ENCODE measurements around the gene UGT1A7.
"Not testable (repeated sequence)": the region's sequence is repeated elsewhere in the genome, so short reads cannot be mapped to it uniquely, and the experiment has no call there.

Gene UGT1A7

DNA sequence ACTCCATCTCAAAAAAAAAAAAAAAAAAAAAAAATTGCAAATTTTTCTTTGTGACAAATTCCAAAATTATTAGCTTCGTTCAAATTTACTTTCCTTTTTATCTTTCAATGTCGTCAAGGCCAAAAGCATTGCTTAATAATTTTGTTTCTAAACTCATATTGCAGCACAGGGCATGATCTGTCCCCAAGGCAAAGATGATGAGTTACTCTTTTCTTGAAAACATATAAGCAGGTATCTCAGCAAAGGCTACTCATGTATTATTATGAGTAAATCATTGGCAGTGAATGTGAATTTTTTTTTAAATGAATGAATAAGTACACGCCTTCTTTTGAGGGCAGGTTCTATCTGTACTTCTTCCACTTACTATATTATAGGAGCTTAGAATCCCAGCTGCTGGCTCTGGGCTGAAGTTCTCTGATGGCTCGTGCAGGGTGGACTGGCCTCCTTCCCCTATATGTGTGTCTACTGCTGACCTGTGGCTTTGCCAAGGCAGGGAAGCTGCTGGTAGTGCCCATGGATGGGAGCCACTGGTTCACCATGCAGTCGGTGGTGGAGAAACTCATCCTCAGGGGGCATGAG lies at the start of gene UGT1A7:
UGT1A7 (plus strand) TSS at position 381 of the 579 bp plus-strand sequence; CDS start at position 418, 37 bp downstream.
- DNase-seq: no peak

DNA sequence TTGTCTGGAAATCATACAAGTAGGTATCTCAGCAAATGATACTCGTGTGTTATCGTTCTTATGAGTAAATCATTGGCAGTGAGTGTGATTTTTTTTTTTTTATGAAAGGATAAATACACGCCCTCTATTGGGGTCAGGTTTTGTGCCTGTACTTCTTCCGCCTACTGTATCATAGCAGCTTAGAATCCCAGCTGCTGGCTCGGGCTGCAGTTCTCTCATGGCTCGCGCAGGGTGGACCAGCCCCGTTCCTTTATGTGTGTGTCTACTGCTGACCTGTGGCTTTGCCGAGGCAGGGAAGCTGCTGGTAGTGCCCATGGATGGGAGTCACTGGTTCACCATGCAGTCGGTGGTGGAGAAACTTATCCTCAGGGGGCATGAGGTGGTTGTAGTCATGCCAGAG lies 45.4 kb upstream of the UGT1A7 start, which contains the start of gene UGT1A10:
UGT1A10 (plus strand) TSS at position 143 of the 400 bp plus-strand sequence; CDS start at position 218, 75 bp downstream.
- DNase-seq: not testable (repeated sequence)

DNA sequence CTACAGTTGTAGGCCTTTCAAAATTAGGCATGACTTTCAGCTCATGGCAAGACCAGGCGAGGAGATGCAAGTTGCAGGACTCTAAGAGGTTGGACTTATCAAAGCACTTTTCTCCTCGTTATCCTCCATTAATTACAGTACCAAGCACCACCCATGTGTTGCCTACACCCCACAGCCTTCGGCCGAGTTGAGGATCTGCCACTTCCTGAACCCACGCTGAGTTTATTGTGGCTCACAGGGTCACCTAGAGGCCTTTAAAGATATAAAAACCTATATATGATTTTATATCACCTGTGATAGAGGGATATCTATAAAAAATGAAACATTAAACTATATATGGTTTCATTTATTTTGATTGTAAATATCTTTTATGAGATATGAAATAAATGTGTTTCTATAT lies 42.9 kb upstream of the UGT1A7 start:
- no peak for DNase-seq

DNA sequence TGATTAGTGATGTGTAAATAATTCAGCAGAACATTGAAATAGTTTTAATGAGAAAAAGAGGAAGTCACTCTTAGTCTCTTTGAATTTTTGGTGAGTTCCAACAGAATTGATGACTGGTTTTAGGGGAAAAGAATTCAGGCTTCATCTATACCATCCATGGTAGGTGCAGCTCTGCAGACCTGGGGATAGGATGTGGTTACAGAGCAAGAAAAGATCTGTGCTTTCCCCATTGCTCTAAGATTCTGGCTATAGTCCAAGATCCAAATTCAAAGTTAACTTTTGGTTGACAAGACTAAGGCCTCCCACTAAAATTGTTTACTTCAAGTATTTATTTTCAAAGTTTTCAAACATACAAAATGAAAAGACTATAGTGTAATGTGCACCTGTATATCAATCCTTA lies 41.8 kb upstream of the UGT1A7 start:
- no peak for DNase-seq

DNA sequence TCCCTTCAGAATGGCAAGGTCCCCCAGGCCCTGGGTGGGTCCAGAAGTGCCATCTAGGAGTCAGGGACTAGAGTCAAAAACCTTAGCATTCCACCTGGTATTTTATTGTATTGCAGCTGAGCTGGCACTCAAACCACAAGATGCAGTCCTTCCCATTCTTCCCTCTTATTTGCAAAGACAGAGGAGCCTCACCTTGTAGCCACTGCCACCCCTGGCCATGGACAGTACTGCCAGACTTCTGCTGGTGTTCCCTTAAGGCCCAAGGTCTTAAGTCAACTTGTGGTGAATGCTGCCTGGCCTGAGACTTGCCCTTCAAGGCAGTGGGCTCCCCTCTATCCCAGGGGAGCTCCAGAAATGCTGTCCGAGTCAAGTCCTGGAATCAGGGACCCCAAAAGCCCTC lies 38.6 kb upstream of the UGT1A7 start:
- DNase-seq: no peak

DNA sequence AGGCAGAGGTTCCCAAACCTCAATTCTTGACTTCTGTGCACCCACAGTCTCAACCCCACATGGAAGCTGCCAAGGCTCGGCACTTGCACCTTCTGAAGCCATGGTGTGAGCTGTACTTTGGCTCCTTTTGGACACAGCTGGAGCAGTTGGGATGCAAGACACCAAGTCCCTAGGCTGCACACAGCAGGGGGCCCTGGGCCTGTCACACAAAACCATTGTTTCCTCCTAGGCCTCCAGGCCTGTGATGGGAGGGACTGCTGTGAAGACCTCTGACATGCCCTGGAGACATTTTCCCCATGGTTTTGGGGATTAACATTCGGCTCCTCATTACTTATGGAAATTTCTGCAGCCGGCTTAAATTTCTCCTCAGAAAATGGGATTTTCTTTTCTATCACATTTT lies 35.7 kb upstream of the UGT1A7 start:
- not testable (repeated sequence) for DNase-seq

DNA sequence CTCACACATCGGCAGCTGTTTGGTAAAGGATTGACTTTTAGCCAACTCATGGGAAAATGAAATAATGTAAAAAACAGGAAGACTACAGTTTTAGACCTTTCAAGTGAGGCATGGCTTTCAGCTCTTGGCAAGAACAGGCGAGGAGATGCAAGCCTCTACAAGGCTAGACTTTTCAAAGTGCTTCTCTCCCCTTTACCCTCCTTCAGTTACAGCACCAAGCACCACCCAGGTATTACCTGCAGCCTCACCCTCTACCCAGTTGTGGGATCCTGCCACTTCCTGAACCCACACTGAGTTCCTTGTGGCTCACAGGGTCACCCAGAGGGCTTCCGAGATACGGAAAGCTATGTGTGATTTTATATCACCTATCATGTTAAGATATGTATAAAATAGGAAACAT lies 30.7 kb upstream of the UGT1A7 start:
- no peak for DNase-seq

DNA sequence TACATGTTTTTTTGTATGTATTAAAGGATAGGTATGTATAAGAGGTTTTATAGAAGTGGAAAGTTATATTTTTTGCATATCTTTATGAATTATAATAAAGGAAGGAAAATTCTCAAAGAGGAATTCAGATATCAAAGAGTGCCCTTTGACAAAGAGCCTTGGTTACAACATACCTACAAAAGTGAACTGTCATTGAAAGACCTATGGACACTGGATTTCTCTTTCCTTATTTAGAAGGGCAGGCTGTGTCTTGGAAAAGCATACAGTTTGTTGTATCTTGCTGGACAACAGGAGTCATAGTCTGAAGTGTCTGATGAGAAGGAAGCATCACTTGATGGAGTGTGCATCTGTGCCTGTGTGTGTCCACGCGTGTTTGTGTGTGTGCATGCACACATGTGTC lies 30.3 kb upstream of the UGT1A7 start:
- DNase-seq: no peak

DNA sequence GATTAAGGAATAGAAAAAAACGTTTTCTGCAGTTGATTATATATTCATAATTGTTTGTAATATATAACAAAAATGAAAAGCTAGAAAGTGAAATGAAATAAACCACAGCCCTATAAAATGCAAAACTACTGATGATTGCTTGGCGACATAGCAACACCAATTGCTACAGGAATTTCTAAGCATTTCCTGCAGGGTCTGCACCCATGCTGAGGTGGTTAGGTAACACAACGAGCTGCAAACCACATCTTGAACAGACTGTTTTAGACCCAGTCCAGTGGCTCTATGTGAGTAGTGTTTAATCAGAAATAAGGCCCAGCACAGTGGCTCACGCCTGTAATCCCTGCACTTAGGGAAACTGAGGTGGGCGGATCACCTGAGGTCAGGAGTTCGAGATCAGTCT lies 27.2 kb upstream of the UGT1A7 start:
- DNase-seq: no peak

DNA sequence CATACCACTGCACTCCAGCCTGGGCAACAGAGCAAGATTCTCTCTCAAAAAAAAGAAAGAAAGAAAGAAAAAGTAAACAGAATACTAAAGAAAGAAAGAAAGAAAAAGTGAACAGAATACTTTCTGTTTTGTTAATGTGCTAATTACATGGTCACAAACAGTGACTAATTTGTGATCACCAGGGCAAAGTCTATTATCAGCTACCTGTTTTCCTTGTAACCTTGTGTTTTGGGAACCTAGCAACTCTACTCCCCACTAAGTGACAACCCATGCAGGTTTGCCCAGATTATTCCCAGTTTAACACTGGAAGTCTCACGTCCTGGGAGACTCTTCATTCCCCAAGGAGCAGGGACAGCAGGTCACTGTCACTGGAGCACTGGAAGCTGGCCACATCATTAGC lies 26.7 kb upstream of the UGT1A7 start:
- DNase-seq: no peak

DNA sequence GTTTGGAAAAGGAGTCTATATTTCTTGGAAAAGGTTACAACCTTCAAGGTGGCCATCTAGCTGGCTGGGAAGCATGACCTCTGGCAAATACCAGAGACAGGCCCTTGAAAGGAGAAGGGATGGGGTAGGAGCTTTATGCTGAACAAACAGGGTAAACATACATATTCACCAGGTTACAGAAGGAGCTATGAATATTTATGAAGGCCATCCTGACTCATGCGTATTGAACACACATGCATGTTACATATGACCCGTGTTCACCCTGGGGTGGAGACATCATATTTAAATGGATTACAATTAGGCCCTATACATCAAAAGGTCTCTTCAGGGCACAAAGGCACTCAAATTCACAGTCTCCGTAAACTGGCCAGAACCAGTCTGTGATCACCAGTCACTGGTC lies 25.8 kb upstream of the UGT1A7 start:
- DNase-seq: not testable (repeated sequence)

DNA sequence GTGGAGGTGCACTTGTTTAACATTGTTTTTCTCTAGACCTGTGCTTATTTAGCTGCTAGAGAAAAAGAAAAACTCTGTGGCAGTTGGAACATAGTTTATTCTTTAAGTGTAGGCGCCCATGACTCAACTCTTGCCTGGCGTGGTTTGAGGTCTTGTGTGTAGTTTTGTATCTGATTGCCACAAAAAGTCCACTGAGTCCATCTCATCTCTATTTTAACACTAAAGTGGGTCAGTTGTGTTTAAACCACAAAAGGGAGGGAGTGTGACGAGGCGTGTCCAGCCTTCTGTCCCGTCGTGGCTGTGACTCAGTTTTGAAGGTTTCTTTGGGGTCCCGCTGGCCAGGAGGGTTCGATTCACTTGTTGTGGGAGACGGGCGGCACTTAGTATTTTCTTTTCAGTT lies 25.3 kb upstream of the UGT1A7 start:
- DNase-seq: no peak

DNA sequence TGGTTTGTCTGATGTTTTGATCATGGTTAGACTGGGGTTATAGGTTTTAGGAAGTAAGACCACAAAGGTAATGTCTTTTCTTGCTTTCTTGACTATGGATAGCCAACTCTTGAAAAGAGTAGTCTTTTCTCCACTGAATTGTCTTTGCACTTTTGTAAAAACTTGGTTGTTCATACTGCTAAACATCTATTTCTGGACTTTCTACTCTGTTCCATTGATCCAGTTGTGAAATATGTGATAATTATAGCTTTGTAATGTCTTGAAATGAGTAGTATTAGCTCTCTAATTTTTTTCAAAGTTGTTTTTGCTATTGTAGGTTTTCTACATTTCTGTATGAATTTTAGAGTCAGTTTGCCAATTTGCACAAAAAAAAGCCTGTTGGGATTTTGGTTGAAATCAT lies 23.1 kb upstream of the UGT1A7 start:
- DNase-seq: no peak

DNA sequence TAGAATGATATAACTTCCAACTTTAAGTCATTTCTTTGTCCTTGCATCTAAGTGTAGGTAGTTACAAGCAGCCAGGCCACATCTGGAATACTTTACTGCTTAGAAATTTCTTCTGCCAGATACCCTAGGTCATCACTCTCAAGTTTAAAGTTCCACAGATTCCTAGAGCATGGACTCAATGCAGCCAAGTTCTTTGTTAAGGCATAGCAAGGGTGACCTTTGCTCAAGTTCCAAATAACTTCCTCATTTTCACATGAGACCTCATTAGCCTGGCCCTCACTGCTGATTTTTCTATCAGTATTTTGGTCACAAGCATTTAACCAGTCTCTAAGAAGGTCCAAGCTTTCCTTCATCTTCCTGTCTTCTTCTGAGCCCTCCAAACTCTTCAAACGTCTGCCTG lies 17.8 kb upstream of the UGT1A7 start:
- DNase-seq: no peak

DNA sequence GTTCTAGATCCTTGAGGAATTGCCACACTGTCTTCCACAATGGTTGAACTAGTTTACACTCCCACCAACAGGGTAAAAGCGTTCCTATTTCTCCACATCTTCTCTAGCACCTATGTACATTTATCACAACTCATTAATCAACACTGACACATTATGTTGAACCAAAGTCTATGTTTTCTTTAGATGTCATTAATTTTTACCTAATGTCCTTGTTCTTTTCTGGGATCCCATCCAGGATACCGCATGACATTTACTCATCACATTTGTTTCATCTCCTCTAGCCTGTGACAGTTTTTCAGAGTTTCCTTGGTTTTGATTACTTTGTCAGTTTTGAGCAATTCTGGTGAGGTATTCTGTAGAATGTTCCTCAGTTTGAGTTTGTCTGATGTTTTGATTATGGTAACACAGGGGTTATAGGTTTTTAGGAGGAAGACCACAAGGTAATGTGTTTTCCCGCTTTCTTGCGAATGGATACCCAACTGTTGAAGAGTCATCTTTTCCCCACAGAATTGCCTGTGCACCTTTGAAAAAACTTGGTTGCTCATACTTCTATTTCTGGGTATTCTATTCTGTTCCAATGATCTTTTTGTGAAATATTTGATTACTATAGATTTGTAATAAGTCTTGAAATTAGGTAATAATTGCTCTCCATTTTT lies 13.0 kb upstream of the UGT1A7 start:
- no peak for DNase-seq

DNA sequence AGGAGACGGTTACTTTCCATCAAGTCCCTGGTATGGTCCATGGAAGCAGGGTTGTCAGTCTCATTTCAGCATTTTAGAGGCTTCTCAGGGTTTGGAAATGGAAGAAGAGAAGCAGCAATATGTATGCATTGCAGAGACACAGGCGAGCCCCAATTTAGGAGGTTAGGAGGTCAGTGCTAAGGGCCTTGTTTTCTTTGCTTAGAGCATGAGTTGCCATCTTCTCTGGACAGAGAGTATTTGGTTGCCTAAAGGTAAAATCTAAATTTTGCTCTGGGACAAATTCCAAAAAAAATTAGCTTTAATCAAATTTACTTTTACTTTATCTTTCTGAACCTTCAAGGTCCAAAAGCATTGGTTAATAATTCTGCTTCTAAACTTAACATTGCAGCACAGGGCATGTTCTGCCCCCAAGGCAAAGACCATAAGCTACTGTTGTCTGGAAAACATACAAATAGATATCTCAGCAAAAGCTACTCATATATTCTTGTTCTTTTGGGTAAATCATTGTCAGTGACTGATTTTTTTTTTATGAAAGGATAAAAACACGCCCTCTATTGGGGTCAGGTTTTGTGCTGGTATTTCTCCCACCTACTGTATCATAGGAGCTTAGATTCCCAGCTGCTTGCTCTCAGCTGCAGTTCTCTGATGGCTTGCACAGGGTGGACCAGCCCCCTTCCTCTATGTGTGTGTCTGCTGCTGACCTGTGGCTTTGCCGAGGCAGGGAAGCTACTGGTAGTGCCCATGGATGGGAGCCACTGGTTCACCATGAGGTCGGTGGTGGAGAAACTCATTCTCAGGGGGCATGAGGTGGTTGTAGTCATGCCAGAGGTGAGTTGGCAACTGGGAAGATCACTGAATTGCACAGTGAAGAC lies 10.2 kb upstream of the UGT1A7 start, which contains the start of gene UGT1A9:
UGT1A9 (plus strand) TSS at position 609 of the 872 bp plus-strand sequence; CDS start at position 646, 37 bp downstream.
- DNase-seq: no peak

DNA sequence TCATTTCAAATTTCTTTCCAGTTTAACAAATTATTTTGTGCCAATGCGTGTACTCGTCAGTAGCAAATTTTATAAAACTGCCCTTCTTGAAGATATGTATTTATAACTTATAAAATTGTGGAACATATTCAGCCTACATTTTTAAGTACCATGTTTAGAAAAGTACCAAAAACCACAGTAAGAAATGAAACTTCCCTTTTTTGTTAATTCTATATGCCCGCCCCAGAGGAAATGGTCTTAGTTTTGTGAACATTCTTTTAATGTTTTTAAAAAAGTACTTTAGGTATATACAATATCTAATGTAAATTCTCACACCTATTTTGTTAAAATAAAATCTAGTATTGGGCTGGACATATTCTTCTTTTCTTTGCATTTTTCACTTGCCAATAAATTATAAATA lies 8.8 kb upstream of the UGT1A7 start:
- DNase-seq: no peak

DNA sequence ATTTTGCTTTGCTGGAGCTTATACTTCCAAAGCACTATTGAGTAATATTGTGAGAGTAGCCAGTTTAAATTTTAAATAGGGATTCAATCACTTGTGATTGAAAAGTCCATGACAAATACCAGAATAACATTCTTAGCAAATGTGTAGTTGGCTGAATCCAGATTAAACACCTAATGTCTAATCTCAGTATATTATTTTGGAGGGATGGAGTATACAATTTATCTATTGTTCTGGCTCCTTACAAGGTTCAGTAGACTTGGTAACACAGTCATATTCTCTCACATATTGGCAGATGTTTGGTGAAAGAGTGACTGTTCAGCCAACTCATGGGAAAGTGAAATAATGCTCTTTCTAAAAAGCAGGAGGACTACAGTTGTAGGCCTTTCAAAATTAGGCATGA lies 7.8 kb upstream of the UGT1A7 start:
- no peak for DNase-seq

DNA sequence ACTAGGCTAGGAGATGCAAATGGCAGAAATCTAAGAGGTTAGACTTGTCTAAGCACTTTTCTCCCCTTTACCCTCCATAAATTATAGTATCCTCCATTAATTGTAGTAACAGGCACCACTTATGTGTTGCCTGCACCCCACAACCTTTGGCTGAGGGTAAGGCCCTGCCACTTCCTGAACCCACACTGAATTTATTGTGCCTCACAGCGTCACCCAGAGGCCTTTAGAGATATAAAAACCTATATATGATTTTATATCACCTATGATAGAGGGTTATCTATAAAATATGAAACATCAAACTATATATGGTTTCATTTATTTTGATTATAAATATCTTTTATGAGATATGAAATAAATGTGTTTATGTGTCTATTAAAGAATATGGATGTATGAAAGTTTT lies 7.4 kb upstream of the UGT1A7 start:
- no peak for DNase-seq

DNA sequence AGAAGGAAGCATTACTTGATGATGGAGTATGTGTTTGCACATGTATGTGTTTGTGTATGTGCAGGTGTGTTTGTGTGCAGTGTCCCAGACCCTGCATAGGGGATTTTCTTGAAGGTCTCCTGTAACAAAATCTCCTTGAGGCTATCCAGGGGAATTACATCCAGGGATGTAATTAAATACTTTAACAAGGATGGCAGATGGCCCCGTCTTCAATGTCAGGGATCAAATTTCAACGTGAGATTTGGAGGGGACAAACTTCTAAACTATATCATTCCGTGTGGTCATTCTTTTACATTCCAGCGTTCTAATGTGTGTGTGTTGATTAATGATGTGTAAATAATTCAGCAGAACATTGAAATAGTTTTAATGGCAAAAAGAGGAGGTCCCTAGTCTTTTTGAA lies 6.7 kb upstream of the UGT1A7 start:
- DNase-seq: no peak

DNA sequence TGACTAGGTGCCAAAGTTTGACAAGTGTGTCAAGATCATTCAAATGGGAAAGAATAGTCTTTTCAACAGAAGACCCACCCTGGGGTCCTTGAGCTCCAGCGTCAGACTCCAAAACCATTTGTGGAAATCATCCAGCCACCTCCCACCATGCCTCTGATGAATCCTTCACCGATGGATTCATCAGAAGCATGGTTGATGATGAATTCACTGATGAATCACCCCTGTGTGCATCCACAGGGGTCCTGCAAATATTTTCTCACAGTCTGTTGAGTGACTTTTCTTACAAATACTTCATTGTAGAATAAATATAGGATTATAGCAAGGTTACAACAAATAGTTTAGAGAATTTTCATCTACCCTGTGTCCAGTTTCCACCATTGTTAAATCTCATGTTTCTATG lies 5.7 kb upstream of the UGT1A7 start:
- DNase-seq: no peak

DNA sequence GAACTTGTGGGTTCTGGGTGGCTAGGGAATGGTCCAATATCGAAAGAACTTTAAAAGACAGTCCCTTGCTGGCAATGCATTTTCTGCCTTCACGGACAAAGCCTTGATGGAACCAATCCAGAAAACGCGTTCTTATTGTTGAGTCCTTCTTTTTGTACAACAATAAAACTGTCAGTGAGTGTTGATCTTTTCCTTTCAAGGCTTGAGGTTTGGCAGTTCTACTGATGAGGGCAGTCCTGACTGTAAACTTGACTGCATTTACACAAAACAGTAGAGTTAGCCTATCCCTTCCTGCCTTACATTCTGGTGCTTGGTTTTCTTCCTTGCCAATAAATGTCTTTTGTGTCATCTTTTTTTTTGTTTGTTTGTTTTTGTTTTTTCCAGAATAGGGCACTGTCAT lies 2.5 kb upstream of the UGT1A7 start:
- DNase-seq: no peak

DNA sequence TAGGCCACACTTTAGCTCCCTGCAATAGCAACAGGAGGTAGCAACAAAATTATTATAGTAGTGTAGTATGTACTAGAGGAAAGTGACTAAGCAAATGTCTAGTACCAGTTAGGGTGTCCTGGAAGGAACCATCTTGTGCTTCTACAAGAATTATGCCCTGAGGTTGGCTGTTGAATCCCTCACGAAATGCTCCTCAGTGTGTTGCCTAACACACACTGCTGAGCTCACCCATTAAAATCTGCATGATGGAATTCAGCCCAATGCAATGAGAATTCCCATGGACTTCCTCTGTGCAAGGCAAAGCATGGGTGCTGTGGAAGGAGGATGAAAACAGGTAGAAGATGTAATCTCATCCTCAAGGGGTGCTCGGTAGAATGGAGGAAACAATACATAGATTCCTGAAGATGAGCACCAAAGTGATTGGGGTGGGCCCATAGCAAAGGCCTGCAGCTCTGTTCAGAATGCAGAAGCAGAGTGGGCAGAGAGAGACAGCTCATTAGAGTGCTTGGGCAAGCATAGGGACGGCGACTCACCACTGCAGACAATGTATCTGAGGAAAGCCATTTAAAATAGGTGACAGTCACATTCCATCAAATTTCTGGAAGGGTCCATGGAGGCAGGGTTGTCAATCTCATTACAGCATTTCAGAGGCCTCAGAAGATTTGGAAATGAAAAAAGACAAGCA lies 1.2 kb upstream of the UGT1A7 start:
- no peak for DNase-seq
